ENCODE measurements around the gene KCNA4.
"Not testable (repeated sequence)": the region's sequence is repeated elsewhere in the genome, so short reads cannot be mapped to it uniquely, and the experiment has no call there.

The KCNA4 gene

DNA sequence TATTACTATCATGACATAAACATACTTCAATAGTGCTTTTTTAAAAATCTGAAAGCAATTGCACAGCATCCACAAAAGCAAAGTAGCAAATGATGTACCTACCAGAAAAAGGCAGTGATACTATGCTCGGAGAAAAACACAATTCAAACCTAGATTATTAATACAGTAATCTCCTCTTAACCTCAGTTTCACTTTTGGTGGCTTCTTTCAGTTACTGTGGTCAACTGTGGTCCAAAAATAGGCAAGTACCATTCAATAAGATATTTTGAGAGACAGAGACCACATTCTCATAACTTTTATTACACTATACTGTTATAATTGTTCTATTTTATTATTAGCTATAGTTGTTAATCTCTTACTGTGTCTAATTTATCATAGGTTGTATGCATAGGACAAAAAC is 20.8 kb downstream of the KCNA4 start:
- no peak for DNase-seq (ENCODE audit: low spot score)

DNA sequence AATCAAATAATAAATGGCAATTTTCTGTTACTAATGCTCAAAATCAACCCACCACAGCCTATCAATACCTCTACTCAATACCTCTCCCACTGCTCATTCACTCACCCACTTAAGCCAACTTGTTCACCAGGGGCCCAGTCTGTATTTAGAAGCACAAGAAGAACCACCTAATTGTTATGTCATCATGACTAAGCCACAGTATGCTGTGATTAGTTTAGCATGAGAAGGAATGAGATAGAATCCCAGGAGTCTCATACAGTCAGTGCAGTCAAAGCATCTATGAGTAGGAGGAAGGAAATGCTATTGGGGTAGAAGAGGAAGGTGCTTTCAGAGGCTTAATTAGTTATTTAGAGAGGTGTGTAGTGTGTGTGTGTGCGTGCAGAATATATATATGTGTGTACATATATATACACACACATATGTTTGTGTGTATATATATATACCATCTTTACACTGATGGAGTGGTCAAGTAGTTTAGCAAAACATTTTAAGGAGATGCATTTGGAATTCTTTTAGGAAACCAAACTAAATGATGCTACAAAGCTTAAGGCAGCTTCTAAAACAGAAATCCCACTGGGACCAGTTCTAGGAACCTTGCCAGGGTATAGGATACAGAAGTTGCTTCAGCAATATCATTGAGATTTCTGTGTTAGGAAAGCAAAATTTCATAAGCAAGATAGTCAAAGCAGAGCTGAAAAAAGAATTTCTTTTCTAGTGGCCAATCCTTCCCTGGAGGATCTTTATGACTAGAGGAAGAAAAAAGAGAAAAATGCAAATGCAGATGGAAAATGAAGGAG is 27.5 kb downstream of the KCNA4 start:
- no peak for DNase-seq (ENCODE audit: low spot score)

DNA sequence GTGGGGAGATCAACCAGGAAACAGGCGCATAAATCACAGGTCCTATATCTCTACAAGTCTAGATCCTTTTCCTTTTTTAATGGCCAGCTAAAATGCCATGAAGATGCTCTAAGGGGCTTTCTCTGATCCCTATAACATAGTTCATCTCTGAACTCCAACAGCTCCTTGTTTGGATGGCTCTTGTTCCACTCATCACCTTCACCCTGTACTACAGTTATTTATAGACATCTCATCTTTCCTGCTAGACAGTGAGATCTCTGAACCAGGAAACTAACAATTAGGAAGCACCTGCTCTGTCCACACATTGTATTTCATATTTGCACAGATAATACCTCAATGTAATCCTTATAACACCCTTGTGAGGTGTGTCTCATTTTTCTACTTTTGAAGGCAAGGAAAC is 31.6 kb downstream of the KCNA4 start:
- no peak for DNase-seq (ENCODE audit: low spot score)

DNA sequence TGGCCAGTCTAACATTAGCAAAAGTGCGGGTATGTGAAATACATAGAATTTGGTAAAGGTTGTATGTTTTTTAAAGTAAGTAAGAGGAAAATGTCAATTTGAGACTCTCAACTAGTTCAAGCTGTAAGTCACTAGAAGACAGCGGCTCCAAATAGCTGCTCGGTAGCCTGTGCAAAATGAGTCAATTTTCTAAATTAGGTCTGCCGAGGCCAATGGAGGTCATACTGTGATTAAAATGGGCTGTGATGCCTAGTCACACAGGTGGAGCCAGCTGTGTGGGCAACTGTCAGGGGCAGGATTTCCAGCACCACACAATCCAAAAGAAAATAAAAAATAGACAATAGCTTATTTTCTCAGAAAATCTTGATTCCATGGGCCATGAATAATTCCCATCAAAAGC is 32.3 kb downstream of the KCNA4 start:
- DNase-seq (ENCODE audit: low spot score) = no peak

DNA sequence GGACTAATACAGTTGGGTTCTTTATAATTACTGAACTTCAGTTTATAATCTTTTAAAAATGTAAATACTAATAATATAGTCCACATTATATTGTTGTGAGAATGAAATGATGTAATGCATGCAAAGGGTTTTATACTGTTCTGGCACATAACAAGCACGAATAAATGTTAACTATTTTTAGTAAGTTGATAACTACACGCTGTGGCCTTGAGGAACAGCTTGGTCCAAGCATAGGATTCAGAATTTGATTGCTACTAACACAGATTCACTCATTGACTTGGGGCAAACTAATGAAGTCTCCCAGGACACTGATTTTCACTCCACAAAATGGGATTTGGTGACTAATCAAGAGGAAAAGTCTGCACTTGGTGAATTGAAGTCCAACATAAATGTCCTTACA is 38.3 kb downstream of the KCNA4 start:
- no peak for DNase-seq (ENCODE audit: low spot score)

DNA sequence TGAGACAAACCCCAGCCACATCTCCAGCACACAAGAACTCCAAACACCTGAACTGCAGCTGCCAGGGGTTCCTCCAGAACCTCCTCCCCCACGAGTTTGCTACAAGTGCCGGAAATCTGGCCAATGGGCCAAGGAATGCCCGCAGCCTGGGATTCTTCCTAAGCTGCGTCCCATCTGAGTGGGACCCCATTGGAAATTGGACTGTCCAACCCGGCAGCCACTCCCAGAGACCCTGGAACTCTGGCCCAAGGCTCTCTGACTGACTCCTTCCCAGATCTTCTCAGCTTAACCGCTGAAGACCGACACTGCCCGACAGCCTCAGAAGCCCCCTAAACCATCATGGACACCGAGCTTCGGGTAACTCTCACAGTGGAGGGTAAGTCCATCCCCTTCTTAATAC is 41.2 kb downstream of the KCNA4 start:
- DNase-seq (ENCODE audit: low spot score) = not testable (repeated sequence)

DNA sequence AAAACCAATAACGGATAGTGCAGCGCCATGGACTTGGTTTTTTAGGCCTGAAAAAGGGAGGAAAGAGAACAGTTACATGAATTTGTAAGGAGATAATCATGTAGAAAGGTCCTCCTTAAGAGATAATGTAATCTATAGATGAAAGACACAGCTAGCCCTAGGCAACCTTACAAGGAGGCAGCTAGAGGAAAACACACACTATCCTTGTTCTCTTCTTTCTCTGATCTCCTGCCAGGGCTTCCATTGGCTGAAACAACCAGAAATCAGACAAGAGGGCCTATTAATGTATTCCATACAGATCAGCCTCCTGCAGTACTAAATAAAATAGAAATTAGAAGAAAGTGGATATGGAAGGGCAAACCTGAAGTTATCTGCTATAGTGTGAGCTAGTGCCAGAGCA is 53.0 kb downstream of the KCNA4 start:
- DNase-seq (ENCODE audit: low spot score) = no peak

DNA sequence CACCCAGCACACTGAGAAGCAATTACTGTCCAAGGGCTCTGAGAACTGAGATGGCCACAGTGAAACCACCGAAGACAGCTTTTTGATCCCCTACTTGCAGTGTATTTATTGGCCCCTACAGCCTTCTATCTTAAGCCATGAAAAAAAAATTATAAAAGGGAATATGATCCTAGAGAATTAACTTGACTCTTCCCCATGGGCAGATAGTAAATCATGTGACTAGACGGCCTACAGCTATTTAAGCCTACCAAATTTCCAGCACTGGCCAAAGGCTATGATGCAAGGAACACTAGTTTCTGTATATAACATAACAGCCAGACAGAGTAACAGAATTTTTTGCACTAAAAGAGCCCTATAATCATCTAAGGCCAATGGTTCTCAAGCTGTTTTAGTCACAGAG is 53.8 kb downstream of the KCNA4 start:
- no peak for DNase-seq (ENCODE audit: low spot score)

DNA sequence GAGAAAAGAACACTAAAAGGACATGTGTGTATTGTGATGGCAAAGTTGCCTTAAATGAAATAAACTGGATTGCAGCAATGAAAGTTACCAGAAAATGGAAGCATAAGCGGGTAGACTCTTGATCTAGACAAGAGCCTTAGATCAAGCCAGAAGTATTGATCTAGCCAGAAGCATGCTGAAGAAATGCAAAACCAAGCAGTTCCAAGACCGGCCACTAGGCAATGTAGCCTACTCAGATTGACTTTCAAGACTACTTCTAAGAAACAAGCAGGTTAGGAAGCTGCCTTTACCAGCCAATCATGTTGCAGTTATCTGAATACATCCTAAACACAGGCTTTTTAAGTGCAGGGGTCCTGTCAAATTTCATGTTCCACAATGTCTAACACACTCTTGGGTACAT is 54.6 kb downstream of the KCNA4 start:
- no peak for DNase-seq (ENCODE audit: low spot score)
